SW 1271 (cell line): ENCODE results near the gene DCP2.
A peak's percentile ranks its signal among the peaks of the same experiment; 100 is the strongest.

ENCODE experiments used
- DNase-seq, 2 experiments: peaks; one replicate each; lab custom pipeline; 2025; lab: John Stamatoyannopoulos, UW

DCP2 gene

DNA sequence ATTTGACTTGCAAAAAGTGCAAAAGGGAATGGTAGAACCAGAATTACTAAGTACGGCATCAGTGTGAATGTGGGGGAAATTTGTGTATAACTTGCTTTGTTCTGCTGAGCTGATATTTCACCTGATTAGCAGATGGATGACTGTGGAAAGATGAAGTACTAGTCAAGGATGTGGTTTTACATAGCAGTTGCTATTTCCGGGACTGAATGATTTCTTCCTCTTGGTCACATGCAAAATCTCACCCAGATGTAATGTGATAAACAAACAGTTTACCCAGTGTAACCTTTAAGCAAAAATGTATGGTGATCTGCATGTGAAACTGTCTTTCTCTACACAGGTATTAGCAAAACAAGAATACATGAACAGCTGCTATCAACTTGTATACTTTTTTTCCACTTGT is 46.1 kb downstream of the DCP2 start:
- DNase-seq: peak in 1 of 2 experiments; percentile 82

DNA sequence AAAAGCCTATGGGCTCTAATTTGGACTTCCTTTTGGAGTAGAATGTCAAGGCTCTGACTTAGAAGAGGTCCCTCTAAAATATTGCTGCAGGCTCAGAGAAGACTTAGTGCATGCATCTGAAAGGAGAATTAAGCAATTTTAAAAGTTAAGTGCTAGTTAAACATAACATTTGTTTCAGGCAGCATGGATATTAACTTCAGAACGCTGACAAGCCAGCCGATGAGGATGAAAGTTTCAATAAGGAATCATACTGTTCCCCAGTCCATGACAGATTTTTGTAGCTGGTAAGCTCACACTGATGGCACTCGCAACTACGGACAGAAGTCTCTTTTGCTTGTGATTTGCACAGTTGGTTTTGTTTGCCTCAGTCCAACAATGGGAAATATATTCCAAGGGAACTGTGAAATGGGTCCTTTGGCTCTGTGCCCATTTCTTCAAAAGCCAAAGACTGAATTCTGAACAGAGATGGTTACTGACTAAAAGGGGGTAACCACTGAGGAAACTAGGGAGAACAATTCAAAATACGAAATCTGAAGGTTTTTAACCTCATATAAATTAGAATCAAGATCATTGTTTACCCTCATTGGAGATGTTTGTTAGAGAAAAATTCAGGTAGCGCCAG is 47.6 kb downstream of the DCP2 start:
- DNase-seq: no peak

DNA sequence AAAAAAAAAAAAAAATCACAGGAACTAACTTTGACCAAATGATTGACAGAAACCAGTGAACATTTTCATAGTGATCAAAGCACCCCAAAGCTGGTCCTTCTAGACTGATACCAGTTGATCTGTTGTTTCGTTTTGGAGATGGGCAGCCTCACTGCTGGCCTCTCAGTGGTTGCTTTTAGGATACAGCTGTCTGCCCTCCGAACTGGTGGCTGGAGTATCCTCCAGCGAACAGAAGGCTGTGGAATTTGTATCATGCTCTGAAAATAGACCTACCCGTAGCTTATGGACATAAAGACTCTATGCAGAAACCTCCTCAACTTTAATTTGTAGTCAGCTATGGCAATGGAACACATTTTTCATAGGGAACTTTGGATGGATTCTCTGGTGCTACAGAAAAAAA is 49.0 kb downstream of the DCP2 start:
- DNase-seq: no peak

- DNase-seq: no peak
Observed at GRCh38 chr5:113026211-113026610, 49.6 kb downstream of the DCP2 start.

DNA sequence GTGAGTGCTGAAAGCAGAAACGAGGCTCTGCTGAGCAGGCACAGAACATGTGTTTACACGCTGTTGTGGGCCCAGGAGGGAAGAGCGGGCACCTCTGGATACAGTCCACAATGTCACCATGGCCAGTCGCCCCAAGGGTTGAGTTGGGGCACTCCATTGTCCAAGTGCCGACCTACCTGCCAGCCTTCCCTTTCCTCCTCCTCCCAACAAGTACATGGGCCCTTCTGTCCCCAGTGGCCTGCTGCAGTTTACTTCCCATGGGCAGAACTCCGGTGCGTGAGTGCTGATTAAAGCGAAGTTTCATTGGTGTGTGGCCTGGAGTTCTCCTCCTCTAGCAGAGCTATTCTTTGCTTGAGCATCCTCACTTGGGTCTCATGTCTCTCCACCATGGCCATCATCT is 50.4 kb downstream of the DCP2 start:
- DNase-seq: no peak

DNA sequence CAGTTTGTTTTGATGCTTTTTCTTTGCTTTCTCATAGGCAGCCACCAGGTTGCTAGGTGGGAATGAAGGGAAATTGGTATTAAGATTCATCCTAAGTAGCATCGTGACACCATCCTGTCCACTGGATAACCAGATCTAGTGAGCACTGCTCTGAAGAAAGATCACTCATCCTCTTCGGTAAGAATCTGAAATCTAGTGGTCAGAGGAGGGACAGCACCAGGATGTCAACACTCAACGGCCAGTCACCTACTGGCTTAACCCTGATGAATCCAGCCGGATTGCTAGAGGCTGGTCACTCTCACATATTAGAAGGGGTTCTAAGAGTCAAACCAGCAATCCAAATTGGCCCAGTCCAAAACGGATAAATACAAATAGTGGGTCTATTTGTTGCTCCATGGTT is 50.8 kb downstream of the DCP2 start:
- DNase-seq: no peak

DNA sequence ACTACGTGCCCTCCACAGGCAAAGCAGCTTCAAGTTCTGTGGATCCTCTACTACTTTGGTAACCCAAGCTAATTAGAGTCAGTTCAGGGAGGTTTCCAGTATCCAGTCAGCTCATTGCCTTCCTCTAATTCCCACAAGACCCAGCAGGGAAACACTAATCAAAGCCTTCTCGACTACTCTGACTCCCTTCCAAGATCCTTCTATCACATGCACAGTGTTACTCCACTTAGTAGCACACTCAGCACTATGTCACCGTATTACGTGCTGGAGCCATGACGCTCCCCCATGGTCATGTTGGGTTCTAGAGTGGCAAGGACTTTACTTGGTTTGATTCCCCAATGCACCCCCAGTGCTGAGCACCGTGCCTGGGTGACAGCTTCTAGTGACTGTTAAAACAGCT is 53.0 kb downstream of the DCP2 start:
- no peak for DNase-seq

DNA sequence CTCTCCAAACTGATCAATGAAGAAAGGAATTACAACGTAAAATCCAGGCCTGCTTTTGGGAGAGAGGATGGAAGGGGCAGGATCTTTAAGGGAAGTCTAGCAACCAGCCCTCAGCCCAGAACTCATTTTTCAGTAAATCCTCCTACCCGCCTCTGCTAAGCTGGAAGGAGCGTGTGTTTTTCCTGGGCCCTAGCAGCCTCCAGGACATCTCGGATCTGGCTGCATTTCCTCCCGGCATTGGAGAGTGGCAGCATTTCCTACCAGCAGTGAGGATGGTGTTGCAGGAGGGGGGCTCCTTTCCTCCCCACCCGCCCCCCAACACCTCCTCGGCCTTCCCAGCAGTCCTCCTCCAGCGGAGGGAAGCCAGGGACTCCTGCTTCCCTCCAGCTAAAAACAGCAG is 54.5 kb downstream of the DCP2 start:
- no peak for DNase-seq

DNA sequence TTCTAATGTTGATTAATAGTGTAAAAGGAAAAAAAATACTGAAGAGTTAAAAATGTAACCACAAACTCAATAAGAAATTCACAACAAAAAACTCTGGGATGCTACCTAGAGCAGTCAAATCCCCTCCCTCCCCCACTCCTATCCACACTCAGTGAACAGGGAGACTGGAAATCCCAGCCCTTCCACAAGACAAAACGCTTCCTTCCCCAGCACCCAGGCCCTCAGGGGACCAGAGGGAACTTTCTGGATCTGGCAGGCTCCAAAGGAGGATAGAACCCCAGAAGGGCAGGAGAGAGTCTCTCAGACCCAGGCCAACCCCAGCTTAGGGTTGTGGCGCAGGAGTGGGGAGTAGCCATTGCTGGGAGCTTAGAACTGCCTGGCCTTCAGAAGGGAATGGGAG is 55.0 kb downstream of the DCP2 start:
- DNase-seq: no peak

- no peak for DNase-seq
Observed at GRCh38 chr5:113034182-113034773, 57.7 kb downstream of the DCP2 start.

DNA sequence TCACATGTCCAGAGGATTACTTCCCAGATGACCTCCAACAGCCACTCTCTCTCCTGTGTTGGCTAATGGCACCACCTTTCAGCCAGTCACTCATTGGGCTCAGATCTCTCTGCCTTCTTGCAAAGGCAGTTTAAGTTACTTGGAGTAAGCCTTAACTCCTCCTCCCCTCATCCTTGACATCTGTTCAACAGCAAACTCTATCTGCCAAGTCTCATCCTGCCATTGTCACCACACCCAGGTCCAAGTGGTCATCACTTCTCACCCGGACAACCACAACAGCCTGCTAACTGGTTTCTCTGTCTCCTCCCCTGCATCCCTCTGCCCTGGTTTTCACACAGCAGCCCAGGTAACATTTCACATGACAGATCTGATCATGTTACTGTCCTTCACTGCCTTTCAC is 58.5 kb downstream of the DCP2 start:
- DNase-seq: no peak

- DNase-seq: no peak
Observed at GRCh38 chr5:113036321-113036720, 59.7 kb downstream of the DCP2 start.

- DNase-seq: no peak
Observed at GRCh38 chr5:113036826-113037225, 60.2 kb downstream of the DCP2 start.

DNA sequence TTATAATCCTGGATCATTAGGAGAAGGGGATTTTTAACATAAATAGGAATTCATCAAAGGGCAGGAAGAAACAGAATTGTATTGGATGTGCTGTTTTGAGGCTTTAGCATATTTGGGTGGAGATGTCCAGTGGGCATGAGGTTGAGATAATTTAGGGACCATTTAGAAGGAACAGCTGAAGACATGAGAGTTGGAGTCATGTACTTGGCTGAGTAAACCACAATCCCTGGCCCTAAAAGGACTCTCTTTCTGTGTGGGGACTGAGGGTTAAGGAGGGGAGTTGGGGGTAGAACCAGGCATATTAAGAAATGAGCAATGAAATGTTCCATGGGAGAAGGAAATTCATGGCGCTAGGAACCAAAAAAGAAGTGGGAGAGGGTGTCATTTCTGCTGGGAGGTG is 61.5 kb downstream of the DCP2 start:
- DNase-seq: no peak

DNA sequence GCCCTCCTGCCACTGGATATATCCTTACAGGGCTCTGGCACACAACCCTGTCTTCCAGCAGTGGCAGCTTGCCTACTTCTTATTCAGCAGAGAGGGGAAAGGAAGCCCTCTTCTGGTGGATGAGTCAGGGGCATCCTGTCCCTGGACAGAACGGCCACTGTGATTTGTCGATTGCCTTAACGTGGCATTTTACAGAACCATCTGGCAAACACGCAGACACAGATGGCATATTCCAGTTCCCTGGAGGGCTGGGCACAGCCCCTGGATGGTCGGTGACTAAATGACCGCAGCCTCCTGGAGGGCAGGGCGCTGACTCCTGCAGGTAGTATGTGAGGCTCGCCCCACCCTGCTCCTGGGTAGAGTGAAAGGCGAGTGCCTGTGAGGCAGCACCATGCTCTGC is 62.1 kb downstream of the DCP2 start:
- DNase-seq: no peak

DNA sequence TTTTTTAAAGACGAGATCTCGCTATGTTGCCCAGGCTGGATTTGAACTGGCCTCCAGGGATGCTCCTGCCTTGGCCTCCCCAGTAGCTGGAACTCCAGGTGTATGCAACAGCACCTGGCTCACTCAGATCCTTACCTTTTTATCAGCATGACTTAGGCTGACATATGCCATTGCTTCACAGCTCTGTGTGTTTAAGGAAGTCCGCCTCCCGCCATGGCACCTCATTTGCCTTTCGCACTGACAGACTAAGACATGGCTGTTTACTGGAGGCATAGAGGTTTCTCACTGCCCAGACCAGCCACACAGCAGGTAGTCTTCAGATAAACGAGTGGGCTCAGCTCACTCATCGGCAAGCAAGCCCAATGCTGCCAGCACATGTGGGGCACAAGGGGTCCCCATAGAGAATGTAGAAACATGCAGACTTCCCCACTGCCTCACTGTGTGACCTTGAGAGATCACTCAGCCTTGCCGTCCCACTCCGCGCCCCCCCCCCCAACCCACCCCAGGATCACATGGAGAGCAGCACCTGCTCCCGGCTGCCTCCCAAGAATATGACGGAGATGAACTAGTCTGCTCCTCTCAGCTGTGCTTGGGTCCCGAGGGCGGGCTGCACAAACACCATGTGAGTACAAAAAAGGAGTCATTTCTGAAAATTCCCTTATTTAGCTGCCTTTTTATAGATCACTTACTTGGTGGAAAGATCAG is 62.8 kb downstream of the DCP2 start:
- DNase-seq: no peak

DNA sequence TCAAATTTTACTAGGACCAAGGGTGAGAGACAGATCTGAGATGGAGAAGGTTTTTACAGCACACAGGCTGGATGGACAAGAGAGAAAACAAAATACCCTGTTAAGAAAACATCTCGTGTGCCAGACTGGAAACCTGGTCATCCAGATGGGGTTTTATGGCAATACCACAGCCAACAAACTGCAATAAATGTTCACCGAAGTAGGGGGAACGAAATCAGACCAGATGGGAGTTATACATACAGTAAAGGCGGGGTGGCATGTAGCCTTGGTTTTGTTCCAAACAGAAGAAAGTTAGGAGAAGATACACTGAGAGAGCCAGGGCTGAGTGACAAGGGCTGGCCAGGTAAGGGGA is 63.3 kb downstream of the DCP2 start:
- DNase-seq: no peak

DNA sequence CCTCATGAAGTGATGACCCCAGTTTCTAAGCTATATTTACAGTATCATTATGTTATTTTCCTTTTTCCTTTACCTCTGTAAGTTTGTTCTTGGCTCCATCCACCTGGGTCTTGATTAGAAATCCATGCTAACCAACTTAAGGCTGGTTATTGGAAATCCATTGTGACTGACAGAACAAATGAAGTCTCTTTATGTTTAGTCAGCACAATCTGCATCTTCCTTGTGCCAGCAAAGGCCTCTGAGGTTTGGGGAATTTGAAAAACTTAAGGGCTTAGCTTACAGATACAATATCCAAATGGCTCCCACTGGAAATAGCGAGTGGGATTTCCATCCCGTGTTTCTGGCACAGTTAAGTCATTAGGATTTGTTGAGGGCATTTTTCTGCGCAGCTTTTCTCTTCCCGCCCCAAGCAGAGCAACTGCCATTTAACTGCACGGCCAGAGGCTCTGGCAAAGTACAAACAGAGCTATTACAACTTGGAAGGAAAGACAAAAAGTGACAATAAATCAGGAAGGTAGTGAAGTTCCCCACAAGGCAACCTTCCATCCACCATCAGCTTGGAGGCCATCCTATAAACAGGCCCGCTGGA is 64.2 kb downstream of the DCP2 start:
- DNase-seq: no peak

GRCh38 chr5:113042491-113043243 is 66.1 kb downstream of the DCP2 start:
- no peak for DNase-seq

GRCh38 chr5:113043491-113043931 is 66.9 kb downstream of the DCP2 start:
- DNase-seq: no peak

DNA sequence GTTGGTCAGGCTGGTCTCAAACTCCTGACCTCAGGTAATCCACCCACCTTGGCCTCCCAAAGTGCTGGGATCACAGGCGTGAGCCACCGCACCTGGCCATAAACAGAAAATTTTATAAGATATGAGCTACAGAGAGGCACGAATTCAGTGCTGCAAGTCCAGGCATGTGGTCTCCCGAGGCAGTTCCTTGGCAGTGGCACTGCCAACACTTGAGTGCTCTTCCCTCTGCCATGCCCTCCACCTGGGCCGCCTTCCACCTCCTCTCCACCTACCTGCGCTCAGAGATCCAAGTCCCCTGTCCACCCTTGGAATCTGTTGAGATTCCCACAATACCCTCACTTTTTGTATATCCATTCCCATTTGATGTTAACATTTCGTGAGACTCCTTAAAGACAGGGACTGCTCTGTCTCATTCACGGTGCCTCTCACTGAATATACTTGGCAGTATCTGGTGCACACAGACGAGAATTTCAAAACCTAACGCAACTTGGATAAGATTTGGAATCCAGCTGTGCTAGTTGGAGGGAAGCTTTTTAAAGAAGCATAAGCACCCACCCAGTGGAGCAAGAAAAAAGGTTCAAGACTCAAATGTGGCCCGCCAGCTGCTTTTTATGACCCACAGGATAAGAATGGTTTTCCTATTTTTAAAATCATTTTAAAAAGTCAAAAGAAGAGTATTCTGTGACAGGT is 68.3 kb downstream of the DCP2 start:
- DNase-seq: no peak

- no peak for DNase-seq
Observed at GRCh38 chr5:113047234-113047633, 70.6 kb downstream of the DCP2 start.
